Memory B cell (primary cell): ENCODE data around the gene ALG14.

ENCODE experiments used
- ATAC-seq: fragments of 150-1000 bp; cut with Tn5 transposase; 2 replicates; pipeline ENCODE4 v1.10.0; 2021; ENCODE audit warnings: low read depth, mild to moderate bottlenecking, moderate library complexity
- DNase-seq, 2 donors: peaks; one replicate each; pipeline ENCODE4 v3.0.0; 2022; ENCODE audit warnings: low spot score in 2 of 2
- H3K27ac Mint-ChIP-seq: one replicate; pipeline ENCODE4 v1.8.0; 2022; ENCODE audit warnings: mild to moderate bottlenecking, moderate library complexity, mixed read lengths
- H3K27me3 Mint-ChIP-seq: one replicate; pipeline ENCODE4 v1.8.0; 2022; ENCODE audit warnings: mixed read lengths
- H3K36me3 Mint-ChIP-seq: one replicate; pipeline ENCODE4 v1.8.0; 2022; ENCODE audit warnings: mild to moderate bottlenecking, mixed read lengths
- H3K4me1 Mint-ChIP-seq: one replicate; pipeline ENCODE4 v1.8.0; 2022; ENCODE audit warnings: mixed read lengths
- H3K4me3 Mint-ChIP-seq: one replicate; pipeline ENCODE4 v1.8.0; 2022; ENCODE audit warnings: mild to moderate bottlenecking, moderate library complexity, mixed read lengths
- H3K9me3 Mint-ChIP-seq: one replicate; pipeline ENCODE4 v1.8.0; 2022; ENCODE audit warnings: mixed read lengths

The ALG14 gene

DNA sequence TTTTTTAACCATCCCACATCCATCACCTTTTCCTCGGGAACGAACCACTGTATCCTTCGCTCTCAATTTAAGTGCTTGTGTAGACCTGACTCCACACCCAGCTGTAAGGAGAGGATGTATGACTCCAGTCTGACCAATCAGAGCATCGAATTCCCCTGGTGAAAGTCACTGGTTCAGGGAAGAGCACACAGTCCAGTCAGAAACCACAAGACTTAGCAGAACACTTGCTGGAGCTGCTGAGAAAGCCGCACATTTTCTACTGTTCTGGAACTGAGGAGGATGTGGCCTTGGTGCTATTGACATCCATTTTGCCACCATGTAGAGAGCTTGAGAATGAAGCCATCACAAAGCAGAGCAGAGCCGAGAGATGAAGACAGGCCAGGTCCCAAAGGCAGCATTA is 86.0 kb downstream of the ALG14 start:
- no peak for DNase-seq
- no peaks in the 10 kb centered on the region for H3K27me3 Mint-ChIP-seq

DNA sequence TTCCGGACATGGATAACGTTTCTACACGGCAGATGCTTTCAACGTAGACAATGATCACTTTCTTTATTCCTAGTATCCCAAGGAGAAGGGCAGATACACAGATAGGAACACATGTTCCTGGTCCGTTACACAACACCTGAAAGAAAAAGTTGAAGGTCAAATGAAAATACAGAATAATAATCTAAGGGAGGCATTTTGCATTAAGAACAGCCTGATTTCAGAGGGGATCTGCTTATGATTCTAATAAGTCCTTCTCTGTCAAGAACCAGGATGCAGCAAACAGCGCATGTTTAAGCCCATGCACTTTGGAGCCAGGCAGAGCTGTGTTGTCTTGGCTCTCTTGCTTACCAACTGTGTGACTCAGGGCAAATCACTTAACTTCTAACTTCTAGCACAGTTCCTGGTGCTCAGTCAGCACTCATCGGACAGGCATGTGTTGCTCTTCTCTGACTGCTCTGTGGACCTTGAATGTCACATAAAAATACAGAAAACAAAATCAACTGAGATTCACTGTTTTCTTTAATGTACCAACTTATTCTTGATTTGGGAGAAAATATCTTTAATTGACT is 89.5 kb downstream of the ALG14 start:
- H3K27ac Mint-ChIP-seq, result no peak overlapping the region

More for the DNA sequence above, 86.0 kb downstream of the ALG14 start:
- Mint-ChIP-seq H3K27ac (no peak overlapping the region), H3K4me1 (peaks cover 15% of the 10 kb centered on the region), H3K9me3 (no peaks in the 10 kb centered on the region), H3K4me3 (no peak overlapping the region), H3K36me3 (peaks cover 4% of the 10 kb centered on the region)
- ATAC-seq, result no peak

DNA sequence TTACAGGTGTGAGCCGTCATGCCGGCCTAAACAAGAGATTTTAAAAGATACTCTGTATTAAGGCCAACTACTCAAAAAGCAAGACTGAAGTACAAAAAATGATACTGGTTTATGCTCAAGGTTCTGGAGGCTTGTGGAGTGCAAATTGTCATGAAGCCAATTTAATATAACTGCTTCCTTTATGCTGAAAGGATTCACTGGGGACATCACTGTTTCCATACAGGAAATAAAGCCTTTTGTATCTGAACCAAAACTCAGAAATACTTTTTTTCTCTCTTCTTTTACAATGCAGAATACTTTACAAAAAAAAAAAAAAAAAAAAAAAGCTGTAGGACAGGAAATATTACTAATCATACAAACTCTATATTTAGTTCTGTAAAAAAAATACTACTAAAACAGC is 90.4 kb downstream of the ALG14 start:
- Mint-ChIP-seq H3K4me1 (peaks cover 26% of the 10 kb centered on the region), H3K27me3 (no peaks in the 10 kb centered on the region), H3K9me3 (peaks cover 1% of the 10 kb centered on the region), H3K27ac (no peak overlapping the region), H3K4me3 (no peak overlapping the region), H3K36me3 (no peaks in the 10 kb centered on the region)
- DNase-seq, result no peak
- no peak for ATAC-seq

More for the DNA sequence above, 89.5 kb downstream of the ALG14 start:
- H3K36me3 Mint-ChIP-seq, result no peaks in the 10 kb centered on the region
- no peaks in the 10 kb centered on the region for H3K27me3 Mint-ChIP-seq
- no peak for DNase-seq
- H3K4me3 Mint-ChIP-seq, result no peak overlapping the region
- H3K4me1 Mint-ChIP-seq, result peaks cover 32% of the 10 kb centered on the region
- no peak for ATAC-seq
- H3K9me3 Mint-ChIP-seq, result peaks cover 1% of the 10 kb centered on the region

DNA sequence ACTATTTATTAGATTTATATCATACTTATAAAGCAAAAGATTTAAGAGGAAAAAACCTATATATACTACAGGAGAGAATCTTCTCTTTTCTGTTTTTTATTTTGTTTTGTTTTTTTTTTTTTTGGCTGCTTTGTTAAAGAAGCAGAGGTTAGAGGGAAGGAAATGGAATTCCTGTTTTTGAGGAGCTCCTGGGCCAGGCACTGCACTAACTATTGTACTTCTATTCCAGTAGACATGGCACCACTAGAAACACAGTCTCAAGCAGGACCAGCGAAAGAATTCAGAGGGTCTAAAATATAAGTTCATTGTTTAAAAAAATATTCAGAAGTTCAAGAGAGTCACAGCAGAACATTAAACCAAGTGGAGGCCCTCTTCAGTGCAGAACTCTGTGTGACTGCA is 91.2 kb downstream of the ALG14 start:
- no peaks in the 10 kb centered on the region for H3K27me3 Mint-ChIP-seq
- no peak overlapping the region for H3K27ac Mint-ChIP-seq
- H3K4me1 Mint-ChIP-seq, result peaks cover 25% of the 10 kb centered on the region
- no peak overlapping the region for H3K4me3 Mint-ChIP-seq
- DNase-seq (no peak), ATAC-seq (no peak)
- H3K36me3 Mint-ChIP-seq, result no peaks in the 10 kb centered on the region
- peaks cover 1% of the 10 kb centered on the region for H3K9me3 Mint-ChIP-seq

DNA sequence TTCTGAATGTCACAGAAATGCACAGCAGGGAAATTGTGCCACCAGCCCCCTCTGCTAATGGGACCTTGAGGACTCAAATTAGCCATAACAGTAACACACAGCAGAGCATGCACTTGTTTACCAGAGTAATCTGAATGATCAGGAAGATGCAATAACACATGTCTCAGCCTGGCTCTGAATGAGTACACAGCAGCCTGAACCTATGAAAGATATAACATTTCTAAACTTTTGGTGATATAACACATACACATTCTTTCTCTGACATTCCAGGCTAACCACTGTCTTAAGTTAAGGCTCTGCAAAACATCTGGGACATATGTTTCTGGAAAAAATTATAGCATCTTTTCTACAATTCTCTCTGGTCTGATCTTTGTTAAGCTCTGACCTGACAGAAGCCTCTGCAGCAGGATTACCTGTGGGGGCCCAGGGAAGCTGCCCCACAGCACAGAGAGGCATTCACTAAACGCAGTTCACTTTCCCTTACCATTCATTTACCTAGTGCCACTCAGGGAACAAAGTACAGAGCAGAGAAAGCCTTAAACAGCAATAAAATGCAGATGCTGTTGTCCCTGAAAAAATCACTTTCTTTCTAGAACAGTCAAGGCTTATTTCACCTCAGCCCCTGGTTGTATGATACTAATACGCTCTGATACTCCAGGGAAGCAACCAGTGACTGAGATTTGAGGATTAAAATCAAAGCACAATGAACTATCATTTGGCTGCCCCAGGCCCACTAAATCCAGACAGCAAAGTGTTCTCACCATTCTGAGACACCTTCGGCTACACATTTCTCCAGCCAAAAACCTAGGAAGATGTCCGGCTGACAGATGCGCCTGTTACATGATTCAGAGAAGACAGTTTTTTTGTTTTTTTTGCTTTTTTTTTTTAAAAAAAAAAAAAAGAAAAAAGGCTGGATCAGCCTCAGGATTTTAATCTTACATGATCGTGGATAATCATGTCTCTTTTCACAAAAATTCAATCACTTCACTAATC is 91.9 kb downstream of the ALG14 start:
- Mint-ChIP-seq H3K27me3 (no peaks in the 10 kb centered on the region), H3K9me3 (peaks cover 1% of the 10 kb centered on the region), H3K36me3 (no peaks in the 10 kb centered on the region), H3K4me3 (no peak overlapping the region), H3K27ac (peak overlapping the region; percentile 66), H3K4me1 (peaks cover 25% of the 10 kb centered on the region)
- no peak for DNase-seq
- no peak for ATAC-seq

DNA sequence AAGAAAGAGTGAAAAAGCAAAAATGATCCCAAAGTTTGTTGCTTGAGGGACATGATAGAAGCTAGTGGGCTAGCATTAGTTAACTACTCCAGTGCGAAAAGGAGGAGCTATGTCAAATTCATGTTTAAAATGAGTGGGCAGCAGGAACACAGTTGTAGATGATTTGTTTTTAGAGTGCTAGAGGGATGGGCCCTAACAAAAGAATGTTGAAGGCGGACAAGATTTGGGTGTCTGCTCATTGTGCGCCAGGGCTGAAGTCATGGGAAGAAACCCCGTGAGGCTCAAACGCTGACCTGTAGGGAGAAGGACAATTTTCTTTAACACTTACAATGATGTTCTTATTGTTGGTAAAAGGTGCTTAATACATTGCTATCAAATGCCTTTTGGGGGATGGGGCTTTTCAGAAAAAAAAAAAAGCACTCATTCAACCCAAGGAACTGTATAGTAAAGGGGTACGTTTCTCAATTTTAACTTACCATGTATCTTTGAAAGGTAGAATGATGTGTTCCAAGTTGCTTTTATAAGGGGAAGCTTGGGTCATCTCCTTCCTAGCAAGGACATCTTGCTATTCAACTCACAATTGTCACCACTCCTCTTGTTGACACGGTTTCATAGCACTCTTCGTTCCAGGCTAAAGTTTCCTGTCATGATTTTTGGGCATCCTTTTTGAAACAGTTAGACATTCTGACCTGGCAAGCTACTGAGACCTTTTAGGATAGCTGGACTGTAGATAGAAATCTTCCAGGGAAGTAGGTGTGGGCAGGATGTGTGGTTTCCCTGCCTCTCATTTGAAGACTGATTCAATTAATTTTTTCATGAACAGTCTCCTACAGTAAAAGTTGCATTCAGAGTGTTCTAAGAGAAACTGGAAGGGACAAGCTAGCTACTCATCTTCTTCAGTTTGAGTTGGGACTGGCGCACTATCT is 92.8 kb downstream of the ALG14 start:
- DNase-seq, result no peak
- no peak for ATAC-seq
- Mint-ChIP-seq H3K27me3 (no peaks in the 10 kb centered on the region), H3K4me1 (peaks cover 25% of the 10 kb centered on the region), H3K36me3 (no peaks in the 10 kb centered on the region), H3K4me3 (no peak overlapping the region), H3K27ac (peak overlapping the region; percentile 66), H3K9me3 (peaks cover 1% of the 10 kb centered on the region)

DNA sequence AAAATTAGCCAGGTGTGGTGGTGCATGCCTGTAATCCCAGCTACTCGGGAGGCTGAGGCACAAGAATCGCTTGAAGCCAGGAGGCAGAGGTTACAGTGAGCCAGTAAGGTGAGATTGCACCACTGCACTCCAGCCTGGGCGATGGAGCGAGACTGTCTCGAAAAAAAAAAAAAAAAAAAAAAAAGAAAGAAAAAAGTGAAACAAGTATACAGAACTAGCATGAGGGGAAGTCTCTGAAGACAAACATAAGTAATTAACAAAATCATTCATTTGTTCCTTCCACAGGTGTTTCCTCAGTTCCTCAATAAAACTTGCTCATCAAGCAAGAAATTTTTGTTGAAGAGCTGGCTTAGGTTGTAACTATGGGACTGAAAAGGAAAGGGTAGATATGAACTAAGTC is 93.6 kb downstream of the ALG14 start:
- Mint-ChIP-seq H3K36me3 (no peaks in the 10 kb centered on the region), H3K4me3 (peak overlapping the region; percentile 48), H3K27me3 (no peaks in the 10 kb centered on the region), H3K9me3 (peaks cover 1% of the 10 kb centered on the region), H3K27ac (peak overlapping the region; percentile 64), H3K4me1 (peaks cover 23% of the 10 kb centered on the region)
- DNase-seq (no peak), ATAC-seq (peak; percentile 89)

DNA sequence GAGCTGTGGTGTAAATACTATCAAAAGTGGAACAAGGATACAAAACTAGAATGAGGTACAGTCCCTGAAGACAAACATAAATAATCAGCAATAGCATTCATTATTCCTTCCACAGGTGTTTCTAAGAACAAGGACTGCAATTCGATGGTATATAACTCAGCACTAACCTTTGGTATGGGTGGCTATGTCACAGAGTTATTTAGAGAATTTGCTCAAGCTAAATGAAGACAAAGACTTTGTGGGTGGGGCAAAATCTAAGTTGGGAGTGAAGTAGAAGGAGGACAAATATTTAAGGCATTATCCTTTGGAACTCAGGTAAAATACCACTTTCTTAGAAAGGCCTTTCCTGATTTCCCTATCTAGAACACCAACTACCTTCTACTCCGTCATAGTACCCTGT is 94.3 kb downstream of the ALG14 start:
- no peaks in the 10 kb centered on the region for H3K36me3 Mint-ChIP-seq
- ATAC-seq (no peak), DNase-seq (no peak)
- peaks cover 23% of the 10 kb centered on the region for H3K4me1 Mint-ChIP-seq
- H3K27ac Mint-ChIP-seq, result no peak overlapping the region
- peaks cover 1% of the 10 kb centered on the region for H3K9me3 Mint-ChIP-seq
- no peak overlapping the region for H3K4me3 Mint-ChIP-seq
- H3K27me3 Mint-ChIP-seq, result no peaks in the 10 kb centered on the region

DNA sequence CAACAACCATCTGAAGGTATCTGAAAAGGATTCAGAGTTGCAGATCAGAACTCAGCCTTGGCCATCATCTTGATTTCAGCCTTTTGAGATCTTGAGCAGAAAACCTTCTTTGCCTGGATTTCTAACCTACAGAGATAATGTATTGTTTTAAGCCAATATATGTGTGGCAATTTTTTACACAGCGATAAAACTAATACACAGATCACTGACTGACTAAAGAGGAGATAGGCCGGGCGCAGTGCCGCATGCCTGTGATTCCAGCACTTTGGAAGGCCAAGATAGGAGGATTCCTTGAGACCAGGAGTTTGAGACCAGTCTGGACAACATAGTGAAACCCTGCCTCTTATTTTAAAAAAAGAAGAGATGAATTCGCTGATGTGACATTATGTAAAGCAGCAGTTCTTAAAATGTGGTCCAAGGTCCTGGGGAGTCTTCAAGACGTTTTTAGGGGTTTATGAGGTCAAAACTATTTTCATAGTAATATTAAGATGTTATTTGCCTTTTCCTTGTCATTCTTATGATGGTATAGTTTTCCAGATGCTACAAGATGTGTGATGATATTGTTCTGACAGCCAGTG is 95.7 kb downstream of the ALG14 start:
- H3K4me1 Mint-ChIP-seq, result peaks cover 19% of the 10 kb centered on the region

DNA sequence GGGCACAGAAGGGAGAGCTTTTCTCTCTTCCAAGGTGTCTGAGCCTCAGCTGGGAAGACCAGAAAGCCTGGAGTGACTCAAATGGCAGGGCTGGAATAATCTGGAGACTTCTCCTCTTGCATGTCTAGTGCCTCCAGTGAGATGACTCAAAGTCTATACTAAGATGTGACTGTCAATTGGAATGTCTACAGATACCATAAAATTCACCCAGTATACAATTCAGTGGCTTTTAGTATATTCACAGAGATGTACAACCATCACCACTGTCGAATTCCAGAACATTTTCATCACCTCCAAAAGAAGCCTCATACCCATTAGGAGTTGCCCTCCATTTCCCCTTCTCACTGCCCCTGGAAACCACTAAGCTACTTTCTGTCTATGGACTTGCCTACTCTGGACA is 97.9 kb downstream of the ALG14 start:
- no peak overlapping the region for H3K27ac Mint-ChIP-seq
- DNase-seq (no peak), ATAC-seq (no peak)
- no peaks in the 10 kb centered on the region for H3K36me3 Mint-ChIP-seq
- peaks cover 10% of the 10 kb centered on the region for H3K4me1 Mint-ChIP-seq
- no peaks in the 10 kb centered on the region for H3K27me3 Mint-ChIP-seq
- H3K9me3 Mint-ChIP-seq, result peaks cover 1% of the 10 kb centered on the region
- H3K4me3 Mint-ChIP-seq, result no peak overlapping the region

More for the DNA sequence above, 95.7 kb downstream of the ALG14 start:
- Mint-ChIP-seq H3K36me3 (no peaks in the 10 kb centered on the region), H3K9me3 (peaks cover 1% of the 10 kb centered on the region), H3K27ac (no peak overlapping the region), H3K27me3 (no peaks in the 10 kb centered on the region), H3K4me3 (no peak overlapping the region)
- ATAC-seq (no peak), DNase-seq (no peak)

DNA sequence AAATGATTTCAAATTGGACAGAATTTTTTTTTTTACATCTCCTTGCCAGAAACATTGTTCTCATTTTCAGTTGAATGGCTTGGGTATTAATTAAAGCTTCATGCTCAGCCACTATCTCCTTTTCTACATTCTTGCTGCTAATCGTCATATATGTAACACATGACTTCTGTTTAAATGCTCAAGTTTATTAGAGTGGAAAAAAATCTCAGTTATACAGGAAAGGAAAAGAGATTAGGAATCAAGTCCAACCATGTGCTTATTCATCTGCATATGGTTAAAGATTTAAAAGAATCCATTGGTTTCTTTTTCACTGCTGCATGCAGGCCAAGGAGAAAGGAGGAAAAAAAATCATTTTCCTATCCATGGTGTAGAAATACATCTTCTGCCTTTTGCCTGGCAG is 98.5 kb downstream of the ALG14 start:
- DNase-seq (no peak), ATAC-seq (no peak)
- Mint-ChIP-seq H3K9me3 (no peaks in the 10 kb centered on the region), H3K27me3 (no peaks in the 10 kb centered on the region), H3K36me3 (no peaks in the 10 kb centered on the region), H3K4me1 (peaks cover 5% of the 10 kb centered on the region), H3K27ac (no peak overlapping the region), H3K4me3 (no peak overlapping the region)

DNA sequence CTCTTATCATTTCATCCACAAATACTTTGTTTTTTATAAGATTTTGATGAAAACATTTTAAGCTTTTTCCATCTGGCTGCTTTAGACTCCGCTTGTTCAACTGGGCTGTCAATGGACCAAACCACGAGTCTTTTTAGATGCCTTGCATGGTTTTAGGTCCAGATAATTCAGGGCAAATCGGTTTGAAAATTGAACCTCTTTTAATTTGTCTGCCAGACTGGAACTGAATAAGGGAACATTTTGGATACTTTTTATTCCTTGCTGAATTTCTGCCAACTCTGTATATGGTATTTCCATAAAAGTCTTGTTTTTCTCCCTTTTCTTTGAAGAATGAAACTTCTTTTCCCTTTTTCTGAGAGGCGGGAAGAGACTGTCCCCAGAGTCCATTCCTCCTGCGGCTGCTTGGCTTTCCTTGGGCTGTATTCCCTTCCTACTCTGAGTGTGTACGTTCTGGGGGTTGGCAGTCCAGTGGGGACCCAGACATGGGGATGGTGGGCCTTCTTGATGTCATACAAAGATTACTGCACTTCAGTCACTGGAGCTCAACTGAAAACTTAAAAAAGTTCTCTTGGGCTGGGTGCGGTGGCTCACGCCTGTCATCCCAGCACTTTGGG is 99.3 kb downstream of the ALG14 start:
- H3K27me3 Mint-ChIP-seq, result no peaks in the 10 kb centered on the region
- H3K4me1 Mint-ChIP-seq, result peaks cover 1% of the 10 kb centered on the region
- ATAC-seq (no peak), DNase-seq (no peak)
- no peaks in the 10 kb centered on the region for H3K9me3 Mint-ChIP-seq
- H3K36me3 Mint-ChIP-seq, result no peaks in the 10 kb centered on the region
- no peak overlapping the region for H3K4me3 Mint-ChIP-seq
- no peak overlapping the region for H3K27ac Mint-ChIP-seq

DNA sequence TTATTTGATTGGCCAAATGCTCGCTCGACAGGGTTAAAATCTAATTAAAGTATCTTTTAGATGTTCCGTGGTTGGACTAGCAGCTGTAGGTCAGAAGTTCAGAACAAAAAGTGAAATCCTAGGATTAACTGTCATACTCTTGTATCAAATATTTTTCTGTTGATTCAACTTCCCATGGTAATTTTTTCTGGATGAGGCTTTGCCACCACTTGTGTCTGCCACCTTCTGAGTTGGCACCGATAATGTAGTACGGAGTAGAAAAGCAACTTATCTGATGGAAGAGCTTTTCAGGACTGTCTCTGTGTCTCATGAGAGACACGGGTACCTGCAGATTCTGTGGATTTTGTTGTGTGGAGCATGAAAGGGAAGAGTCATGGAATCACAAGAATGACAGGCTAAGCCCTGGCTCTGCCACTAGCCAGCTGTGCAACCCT is 101.2 kb downstream of the ALG14 start:
- Mint-ChIP-seq H3K4me1 (no peaks in the 10 kb centered on the region), H3K4me3 (no peak overlapping the region), H3K9me3 (no peaks in the 10 kb centered on the region), H3K27me3 (no peaks in the 10 kb centered on the region), H3K27ac (no peak overlapping the region), H3K36me3 (no peaks in the 10 kb centered on the region)
- ATAC-seq, result no peak
- no peak for DNase-seq
